Activated effector memory CD4-positive, alpha-beta T cell treated with anti-CD3 and anti-CD28 coated beads, Interleukin-2, amount 50 U/mL, for 16 hours (primary cell): ENCODE results near the gene CCDC9B.

Source experiments
- DNase-seq: peaks from one replicate; pipeline ENCODE4 v3.0.0-alpha.2; 2020

CCDC9B gene

DNA sequence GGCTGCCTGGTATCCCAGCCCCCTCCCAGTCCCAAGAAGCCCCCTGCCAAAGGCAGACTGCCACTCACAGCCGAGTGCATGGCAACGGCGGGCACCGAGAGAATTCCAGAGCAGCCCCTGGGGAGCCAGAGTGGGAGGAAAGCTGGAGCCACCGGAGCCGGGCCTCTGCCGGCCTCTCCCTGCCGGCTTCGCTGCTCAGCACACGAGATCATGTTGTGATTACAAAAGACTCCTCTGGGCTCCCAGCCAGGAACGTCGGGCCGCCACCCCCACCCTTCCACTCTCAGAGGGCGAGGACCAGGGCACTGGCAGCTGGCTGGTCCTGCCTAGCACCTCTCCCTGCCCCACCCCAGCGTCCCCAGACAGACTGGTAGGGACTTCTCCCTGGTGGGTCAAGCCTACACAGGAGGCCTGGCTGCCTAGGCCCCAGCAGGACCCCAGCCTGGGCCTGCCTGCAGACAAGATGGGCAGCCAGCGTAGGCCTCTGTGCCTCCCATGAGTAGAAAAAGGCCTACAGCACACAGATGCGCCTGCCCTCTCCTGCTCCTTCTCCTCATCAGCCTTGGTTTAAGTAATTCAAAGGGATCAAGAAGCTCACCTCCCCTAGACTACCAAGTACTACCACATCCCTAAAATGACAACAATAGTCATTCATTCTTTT is at the start of gene CCDC9B:
Gene CCDC9B (minus strand): TSS at position 200 of the 661 bp plus-strand sequence. CDS start 120 bp downstream, at position 80.
- DNase-seq: no peak

DNA sequence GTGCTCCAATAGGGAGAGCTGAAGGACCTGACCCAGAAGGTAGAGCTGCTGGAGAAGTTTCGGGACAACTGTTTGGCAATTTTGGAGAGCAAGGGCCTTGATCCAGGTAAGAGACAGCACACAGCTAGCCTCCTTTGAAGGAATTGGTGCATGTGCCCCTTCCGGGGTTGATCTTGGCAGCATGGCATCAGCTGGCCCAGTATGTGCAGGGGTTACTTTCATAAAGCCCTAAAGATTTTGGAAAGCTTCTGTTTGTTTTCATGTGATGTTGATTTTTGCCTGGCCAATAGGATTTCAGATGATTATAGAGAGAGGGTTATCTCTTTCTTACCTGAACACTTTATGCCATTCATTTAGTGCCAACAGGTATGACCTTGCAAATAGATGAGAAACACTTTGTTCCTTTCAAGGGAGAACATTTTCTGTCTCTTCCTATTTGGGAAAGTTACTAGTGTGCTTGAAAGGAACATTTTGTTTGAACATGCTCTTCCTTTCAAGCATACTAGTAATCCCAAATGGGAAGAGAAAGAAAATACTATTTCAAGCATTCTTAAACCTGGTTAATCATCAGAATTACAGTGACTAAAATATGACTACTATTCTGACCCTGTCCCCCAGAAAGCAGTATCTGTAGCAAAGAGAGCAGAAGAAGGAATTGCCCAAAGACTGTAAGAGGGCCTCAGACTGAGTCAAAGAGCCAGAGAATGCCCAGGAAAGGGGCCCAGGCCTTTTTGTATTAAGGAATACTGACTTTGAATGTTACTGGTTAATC is 49.3 kb upstream of the CCDC9B start:
- DNase-seq: no peak

DNA sequence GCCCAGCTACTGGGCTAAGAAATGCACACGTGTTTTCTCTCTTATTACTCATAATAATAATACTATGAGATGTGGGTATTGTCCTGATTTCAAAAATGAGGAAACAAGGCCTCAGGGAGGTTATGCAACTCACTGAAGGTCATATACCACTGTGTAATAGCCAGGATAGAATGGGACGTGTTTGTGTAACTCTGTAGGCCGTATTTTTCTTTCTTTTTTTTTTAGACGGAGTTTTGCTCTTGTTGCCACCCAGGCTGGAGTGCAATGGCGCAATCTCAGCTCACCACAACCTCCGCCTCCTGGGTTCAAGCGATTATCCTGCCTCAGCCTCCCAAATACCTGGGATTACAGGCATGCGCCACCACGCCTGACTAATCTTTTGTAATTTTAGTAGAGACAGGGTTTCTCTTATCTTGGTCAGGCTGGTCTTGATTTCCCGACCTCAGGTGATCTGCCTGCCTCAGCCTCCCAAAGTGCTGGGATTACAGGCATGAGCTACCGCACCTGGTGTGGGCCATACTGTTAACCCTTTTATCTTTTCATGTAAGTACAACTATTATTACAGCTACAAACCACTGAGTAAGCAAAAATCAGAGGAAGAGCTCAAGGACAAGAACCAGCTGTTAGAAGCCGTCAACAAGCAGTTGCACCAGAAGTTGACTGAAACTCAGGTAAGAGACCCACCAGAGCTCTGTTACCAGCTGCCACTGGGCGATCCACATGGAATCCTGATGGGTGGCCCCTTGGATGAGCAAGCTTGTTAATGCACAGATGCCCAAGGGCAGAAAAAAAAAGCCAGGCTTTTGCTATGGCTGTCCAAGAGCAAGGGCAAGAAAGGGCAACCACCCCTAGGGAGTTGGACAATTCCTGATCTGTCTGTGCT is 48.4 kb upstream of the CCDC9B start:
- DNase-seq: no peak

DNA sequence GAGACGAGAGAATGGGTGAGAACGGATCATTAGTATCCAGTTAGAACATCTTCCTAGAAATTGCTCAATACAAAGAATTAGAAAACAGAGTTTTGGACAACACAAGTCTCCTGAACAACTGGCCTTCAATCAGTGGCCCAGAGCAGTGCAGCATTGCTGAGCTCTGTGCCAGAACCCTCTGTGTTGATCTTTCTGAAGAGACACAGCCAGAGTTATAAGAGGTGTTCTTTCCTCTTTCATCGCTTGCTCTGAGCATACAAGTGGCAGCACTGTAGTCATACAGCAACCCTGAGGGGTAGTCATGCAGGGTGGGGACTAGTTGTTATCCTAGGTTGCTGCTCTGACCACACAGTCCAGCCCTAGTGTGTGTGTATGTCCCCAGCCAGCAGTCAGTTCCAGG is 45.7 kb upstream of the CCDC9B start:
- no peak for DNase-seq

DNA sequence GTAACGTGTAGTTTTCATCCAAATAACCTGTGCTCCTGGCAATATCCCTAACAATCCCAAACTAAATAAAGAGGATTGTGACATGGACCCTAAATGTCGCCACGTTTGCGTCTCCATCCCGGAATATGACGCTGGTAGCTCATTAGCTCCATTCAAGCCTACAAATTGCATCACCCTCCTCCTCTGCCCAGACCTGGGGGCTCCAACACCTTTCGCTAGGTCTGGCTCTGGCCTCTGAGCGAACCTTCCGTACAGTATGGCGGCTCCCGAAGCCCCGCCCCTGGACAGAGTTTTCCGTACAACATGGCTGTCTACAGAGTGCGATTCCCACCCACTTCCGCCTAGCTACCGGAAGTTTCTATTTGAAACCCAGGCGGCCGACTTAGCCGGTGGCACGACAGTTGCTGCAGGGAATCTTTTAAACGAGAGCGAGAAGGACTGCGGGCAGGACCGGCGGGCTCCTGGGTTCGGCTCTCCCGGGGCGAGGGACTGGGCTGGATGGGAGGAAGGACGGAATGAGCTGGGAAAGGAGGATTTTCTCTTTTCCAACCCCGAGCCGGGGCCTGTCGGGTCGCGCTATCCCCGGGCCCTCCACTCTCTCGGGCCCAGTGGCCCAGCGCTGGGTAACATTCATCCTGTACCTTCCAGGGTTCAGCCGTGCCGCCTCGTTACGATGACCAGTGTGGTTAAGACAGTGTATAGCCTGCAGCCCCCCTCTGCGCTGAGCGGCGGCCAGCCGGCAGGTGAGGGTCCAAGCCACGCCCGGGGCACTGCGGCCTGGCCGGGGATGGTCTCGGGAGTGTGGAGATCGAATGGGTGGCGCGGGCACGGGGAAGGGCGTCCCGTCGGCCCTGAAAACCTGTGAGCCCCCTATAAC is 42.1 kb upstream of the CCDC9B start, which contains the start of gene KNSTRN:
Gene KNSTRN (plus strand): TSS at position 142 of the 877 bp plus-strand sequence. CDS start 115 bp downstream, at position 257.
- DNase-seq: peak; percentile 96

DNA sequence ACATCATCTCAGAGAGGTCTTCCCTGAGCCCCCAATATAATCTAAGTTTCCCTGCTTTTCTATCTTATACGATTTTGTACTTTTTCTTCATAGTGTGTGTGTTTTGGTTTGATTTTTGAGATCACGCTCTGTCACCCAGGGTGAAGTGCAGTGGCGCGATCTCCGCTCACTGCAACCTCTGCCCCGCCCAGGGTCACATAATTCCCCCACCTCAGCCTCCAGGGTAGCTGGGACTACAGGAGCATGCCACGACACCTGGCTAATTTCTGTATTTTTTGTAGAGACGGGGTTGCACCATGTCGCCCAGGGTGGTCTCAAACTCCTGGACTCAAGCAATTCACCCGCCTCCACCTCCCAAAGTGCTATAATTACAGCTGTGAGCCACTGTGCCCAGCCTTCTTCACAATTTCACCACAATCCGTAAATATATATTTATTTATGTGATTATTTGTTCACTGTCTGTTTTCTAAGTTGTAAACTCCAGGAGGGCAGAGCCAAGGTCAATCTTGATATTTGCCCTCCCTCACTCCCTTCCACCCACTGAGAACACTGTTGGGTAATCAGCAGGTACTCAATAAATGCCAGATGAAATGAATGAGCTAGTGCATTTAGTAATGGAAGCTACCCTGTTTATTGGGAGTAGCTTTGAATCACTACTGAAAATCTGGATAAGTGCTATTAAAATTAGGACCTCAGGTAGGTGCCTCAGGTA is 41.2 kb upstream of the CCDC9B start:
- no peak for DNase-seq

DNA sequence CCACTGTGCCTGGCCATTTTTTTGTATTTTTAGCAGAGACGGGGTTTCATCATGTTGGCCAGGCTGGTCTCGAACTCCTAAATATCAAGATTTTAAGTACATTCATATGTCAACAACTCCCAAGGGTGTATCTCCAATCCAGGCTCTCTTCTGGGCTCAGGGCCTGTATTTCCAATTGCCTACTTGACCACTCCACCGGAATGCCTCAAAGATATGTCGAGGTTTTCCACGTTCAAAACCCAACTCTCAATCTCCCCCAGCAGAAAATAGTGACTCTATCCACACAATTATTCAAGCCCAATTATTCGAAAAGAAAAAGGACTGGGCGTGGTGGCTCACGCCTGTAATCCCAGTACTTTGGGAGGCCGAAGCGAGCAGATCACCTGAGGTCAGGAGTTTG is 39.9 kb upstream of the CCDC9B start:
- no peak for DNase-seq

DNA sequence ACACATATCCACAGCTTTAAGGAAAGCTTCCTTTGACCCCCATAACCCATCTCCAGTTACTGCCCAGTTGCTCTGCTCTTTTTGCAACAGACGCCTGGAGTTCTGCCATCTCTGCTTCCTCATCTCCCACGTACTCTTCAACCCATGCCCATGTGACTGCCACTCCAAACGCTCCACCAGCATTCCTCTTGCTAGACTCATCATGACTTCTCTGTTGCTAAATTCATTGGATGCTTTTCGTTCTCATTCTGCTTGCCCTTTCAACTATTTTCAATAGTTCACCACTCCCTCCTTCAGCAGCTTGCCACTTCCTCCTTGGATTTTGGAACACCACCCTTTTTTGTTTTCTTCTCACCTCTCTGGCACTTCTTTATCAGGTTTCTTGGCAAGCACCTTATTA is 39.1 kb upstream of the CCDC9B start:
- DNase-seq: no peak

DNA sequence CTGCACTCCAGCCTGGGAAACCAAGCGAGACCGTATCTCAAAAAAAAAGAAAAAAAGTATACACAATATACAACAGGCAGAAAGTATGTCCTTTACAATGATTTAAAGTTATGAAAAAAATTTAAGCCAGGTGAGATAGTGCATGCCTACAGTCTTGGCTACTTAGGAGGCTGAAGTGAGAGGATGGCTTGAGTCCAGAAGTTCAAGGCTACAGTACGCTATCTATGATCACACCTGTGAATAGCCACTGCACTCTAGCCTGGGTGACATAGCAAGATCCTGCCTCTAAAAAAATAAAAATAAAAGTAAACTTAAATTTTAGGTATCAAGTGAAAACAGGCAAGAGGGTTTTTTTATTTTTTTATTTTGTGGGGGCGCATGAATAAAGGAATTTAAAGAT is 38.6 kb upstream of the CCDC9B start:
- DNase-seq: no peak

DNA sequence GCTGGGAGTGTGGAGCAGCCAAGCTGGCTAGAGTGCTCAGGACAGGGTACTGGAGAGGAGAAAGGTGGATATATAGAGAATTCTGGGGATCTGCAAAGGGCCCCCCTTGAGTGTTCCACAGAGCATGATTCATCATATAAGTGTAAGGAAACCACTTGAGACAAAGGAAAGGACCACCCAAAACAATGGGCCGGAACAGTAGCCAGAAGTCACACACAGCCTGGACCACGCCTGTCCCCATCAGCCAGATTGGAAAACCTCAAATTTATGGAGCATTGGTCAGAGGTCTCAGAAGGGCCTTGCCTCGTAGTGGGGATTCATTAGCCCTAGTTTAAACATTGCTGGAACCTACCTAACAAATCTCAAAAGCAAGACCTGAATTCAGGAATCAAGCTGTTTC is 36.9 kb upstream of the CCDC9B start:
- DNase-seq: no peak

DNA sequence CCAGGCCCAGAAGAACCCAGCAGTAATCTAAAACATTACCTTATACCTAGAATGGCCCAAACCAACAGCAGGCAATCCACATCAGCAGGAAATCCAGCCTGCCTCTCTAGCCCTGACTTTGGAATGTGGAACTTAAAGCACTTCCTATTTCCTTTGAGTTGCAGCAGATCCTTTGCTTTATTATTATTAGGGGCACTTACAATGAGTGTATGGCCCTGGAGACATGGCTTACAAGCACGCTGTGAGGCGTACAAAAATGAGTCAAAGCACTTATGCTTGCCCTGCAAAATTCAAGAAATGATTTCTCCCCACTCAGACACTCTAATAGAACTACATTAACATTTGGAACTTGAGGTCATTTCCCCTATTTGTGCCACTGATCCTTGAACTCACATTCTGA is 32.2 kb upstream of the CCDC9B start:
- no peak for DNase-seq

DNA sequence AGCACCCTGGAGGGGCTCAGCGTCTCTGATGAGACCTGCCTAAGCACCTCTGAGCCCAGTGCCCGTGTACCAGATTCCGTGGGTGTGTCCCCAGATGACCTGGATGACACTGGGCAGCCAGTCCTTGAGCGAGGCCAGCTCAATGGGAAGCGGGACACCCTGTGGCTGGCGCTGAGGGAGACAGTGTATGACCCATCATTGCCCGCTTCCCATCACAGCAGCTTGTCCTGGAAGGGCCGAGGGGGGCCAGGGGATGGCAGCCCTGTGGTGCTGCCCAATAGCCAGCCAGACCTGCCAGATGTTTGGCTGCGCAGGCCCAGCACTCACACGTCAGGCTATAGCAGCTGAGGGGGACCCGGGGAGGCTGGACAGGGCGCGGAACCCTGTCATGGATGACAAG is 29.2 kb upstream of the CCDC9B start:
- no peak for DNase-seq

DNA sequence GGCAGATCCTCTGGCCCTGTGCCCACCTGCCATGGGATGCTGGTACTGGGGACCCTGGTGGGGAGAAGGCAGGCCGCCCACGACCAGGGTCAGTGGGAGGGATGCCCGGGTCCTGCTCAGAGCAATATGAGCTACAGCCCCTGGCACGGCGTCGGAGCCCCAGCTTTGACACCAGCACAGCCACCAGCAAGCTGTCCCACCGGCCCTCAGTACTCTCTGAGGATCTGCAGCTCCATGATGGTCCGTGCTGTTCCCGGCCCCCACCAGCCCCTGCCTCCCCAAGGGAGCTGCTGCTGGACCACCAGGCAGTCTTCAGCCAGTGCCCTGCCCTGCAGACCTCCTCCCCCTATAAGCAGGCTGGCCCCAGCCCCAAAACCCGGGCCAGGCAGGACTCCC is 28.7 kb upstream of the CCDC9B start:
- DNase-seq: no peak

DNA sequence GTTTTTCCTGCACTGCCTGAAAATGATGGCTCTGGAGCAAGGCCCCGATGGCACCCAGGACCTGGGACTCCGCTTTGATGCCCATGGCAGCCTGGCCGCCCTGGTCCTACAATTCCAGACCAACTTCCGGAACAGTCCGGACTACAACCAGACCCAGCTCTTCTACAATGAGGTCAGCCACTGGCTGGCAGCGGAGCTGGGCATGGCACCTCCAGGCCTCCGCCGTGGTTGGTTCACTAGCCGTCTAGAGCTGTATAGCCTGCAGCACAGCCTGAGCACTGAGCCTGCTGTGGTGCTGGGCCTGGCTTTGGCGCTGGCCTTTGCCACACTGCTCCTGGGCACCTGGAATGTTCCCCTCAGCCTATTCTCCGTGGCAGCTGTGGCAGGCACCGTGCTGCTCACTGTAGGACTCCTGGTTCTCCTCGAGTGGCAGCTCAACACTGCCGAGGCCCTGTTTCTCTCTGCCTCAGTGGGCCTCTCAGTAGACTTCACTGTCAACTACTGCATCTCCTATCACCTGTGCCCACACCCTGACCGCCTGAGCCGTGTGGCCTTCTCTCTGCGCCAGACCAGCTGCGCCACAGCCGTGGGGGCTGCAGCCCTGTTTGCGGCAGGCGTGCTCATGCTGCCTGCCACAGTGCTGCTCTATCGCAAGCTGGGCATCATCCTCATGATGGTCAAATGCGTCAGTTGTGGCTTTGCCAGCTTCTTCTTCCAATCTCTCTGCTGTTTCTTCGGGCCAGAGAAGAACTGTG is 28.2 kb upstream of the CCDC9B start:
- DNase-seq: no peak

DNA sequence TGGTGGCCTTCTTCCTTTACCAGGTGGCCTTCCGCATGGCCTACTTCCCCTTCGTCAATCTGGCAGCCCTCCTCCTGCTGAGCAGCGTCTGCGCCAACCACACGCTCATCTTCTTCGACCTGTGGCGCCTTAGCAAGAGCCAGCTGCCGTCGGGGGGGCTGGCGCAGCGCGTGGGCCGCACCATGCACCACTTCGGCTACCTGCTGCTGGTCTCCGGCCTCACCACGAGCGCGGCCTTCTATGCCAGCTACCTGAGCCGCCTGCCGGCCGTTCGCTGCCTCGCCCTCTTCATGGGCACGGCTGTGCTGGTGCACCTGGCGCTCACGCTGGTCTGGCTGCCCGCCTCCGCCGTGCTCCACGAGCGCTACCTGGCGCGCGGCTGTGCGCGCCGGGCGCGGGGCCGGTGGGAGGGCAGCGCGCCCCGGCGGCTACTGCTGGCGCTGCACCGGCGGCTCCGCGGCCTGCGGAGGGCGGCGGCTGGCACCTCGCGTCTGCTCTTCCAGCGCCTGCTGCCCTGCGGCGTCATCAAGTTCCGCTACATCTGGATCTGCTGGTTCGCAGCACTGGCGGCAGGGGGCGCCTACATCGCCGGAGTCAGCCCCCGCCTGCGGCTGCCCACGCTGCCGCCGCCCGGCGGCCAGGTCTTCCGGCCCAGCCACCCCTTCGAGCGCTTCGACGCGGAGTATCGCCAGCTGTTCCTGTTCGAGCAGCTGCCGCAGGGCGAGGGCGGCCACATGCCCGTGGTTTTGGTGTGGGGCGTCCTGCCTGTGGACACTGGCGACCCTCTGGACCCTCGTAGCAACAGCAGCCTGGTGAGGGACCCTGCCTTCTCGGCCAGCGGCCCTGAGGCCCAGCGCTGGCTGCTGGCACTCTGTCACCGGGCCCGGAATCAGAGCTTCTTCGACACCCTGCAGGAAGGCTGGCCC is 27.2 kb upstream of the CCDC9B start:
- peak; percentile 95 for DNase-seq

DNA sequence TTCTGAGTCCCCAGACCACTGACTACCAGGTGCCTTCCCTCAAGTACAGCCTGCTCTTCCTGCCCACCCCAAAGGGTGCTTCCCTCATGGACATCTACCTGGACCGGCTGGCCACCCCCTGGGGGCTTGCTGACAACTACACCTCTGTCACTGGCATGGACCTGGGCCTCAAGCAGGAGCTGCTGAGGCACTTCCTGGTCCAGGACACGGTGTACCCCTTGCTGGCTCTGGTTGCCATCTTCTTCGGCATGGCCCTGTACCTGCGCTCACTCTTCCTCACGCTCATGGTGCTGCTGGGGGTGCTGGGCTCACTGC is 26.6 kb upstream of the CCDC9B start:
- DNase-seq: no peak

DNA sequence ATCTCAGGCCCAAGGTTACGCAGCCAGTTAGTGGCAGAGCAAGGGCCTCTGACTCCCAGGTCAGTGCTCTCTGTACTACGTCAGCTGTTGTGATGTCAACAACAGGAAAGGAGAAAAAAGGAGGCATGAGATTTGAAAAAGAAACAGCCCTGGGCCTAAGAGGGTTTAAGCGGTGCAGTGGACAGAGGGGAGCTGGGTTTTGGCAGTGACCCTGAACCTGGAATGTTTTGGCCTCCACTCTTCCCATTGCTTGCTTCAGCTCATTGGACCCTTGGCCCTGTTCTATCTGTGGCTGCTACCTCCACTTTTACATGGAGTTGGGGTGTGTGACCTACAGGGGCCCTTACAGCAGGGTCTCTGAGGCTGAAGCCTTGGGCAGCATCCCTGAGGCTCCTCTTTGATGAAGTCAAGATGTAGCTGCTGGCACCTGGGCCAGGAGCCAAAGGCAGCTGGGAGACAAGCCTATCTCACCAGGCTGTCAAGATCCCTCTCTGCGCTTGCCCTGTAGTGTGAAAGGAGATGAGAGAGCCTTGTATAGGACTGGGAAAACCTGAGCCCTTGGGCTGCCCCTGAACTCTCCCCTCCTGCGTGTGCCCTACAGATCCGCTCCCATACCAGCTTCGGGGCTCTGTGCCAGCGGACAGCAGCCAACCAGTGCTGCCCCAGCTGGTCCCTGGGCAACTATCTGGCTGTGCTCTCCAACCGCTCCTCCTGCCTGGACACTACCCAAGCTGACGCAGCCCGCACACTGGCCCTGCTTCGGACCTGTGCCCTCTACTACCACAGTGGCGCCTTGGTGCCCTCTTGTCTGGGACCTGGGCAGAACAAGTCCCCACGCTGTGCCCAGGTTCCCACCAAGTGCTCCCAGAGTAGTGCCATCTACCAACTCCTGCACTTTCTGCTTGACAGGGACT is 26.0 kb upstream of the CCDC9B start:
- DNase-seq: no peak

DNA sequence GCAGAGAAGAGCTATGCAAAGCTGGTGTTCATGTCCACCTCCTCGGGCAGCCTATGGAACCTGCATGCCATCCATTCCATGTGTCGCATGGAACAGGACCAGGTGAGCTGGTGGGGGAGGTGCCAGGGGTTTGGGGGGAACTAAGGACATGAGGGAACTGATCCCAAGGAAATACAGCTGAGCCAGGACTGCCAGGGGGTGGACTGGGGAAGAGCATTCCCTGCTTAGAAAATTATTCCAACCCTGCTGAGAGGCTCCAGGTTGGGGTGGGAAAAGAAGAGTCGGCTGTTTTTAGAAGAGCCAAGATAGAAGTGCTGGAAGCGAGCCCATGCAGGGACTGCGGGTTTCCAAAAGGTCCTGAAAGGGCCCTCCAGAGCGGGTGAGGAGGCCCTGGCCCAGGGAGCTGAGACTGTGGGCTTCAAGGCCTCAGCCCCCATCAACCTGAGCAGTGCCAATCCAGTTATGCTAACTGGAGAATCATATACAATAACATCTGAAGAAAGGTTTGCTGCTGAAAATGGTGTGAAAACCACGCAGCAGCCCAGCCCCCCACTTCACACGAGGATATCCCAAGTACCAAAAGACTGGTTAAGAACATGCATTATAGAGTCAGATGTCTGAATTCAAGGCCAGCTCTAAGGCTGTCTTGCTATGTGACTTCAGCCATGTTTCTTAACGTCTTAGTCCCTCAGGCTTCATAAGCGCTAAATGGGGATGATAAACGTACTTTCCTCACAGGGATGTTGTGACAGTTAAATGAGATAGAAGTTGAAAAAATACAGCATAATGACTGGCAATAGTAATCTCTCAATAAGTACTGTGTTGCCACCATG is 25.1 kb upstream of the CCDC9B start:
- DNase-seq: no peak
